GM18505 (cell line): ENCODE measurements around the gene LYSET.
"Not testable (repeated sequence)": the region's sequence is repeated elsewhere in the genome, so short reads cannot be mapped to it uniquely, and the experiment has no call there.

ENCODE experiments used
- ATAC-seq: cut with Tn5 transposase; IDR thresholded peaks from one replicate; pipeline ENCODE4 v1.9.1; 2021; ENCODE audit not compliant: unreplicated experiment
- POLR2A ChIP-seq: IDR thresholded peaks from 4 replicates; pipeline ENCODE4 v1.6.1; 2011; ENCODE audit warnings: borderline replicate concordance; ENCODE audit not compliant: insufficient read depth, insufficient read length; ENCODE audit errors: extremely low read depth

The LYSET gene

GRCh38 chr14:93184391-93185348, at the start of gene LYSET, which contains the start of gene MOAP1:
TSS of gene LYSET (plus strand) at chr14:93185317. CDS start at chr14:93185406, 89 bp downstream.
TSS of gene MOAP1 (minus strand) at chr14:93184897. CDS start at chr14:93184242, 655 bp downstream.
- ATAC-seq, result peak; percentile 86
- TF ChIP-seq POLR2A, result peak; percentile 71

- ATAC-seq, result no peak
- no peak for TF ChIP-seq POLR2A
Observed at GRCh38 chr14:93135399-93135798, 49.7 kb upstream of the LYSET start.

GRCh38 chr14:93136009-93136408, 49.1 kb upstream of the LYSET start:
- TF ChIP-seq POLR2A, result no peak
- no peak for ATAC-seq

- ATAC-seq, result not testable (repeated sequence)
Observed at GRCh38 chr14:93136508-93136907, 48.6 kb upstream of the LYSET start.

GRCh38 chr14:93137864-93138263, 47.3 kb upstream of the LYSET start:
- ATAC-seq, result no peak
- TF ChIP-seq POLR2A, result no peak

- ATAC-seq, result no peak
- TF ChIP-seq POLR2A, result no peak
Observed at GRCh38 chr14:93142854-93143652, 42.1 kb upstream of the LYSET start.

- no peak for TF ChIP-seq POLR2A
- ATAC-seq, result no peak
Observed at GRCh38 chr14:93146119-93146518, 39.0 kb upstream of the LYSET start.

GRCh38 chr14:93148979-93149378, 36.1 kb upstream of the LYSET start:
- ATAC-seq, result no peak
- TF ChIP-seq POLR2A, result no peak

- no peak for TF ChIP-seq POLR2A
- ATAC-seq, result no peak
Observed at GRCh38 chr14:93150227-93151208, 34.6 kb upstream of the LYSET start.

GRCh38 chr14:93153121-93153520, 32.0 kb upstream of the LYSET start:
- ATAC-seq, result no peak
- TF ChIP-seq POLR2A, result no peak

GRCh38 chr14:93155667-93156066, 29.4 kb upstream of the LYSET start:
- no peak for ATAC-seq
- TF ChIP-seq POLR2A, result no peak

GRCh38 chr14:93156693-93157369, 28.3 kb upstream of the LYSET start:
- no peak for ATAC-seq
- TF ChIP-seq POLR2A, result no peak

GRCh38 chr14:93158349-93158748, 26.8 kb upstream of the LYSET start:
- ATAC-seq, result not testable (repeated sequence)

- ATAC-seq, result not testable (repeated sequence)
Observed at GRCh38 chr14:93159625-93160352, 25.3 kb upstream of the LYSET start.
